K562 (cell line): ENCODE measurements around the gene PTPRG. TPM values are rescaled to one million over a fixed set of nuclear protein-coding genes. Genes with fewer than 3 reads are reported as not detected.

Experiments used
- ATAC-seq: fragments of 200-7000 bp; cut with Tn5 transposase; 3 replicates; pipeline ENCODE4 v1.9.1; 2020; ENCODE audit warnings: moderate library complexity
- BruUV-seq: library from RNA; stranded (reverse); fragments of 400-500 nt; replicated peaks from 2 replicates; lab custom pipeline; 2021; lab: Mats Ljungman, UMichigan
- CTCF ChIA-PET: fragments of 300-600 bp; formaldehyde crosslinking; extraction: SDS; loops from one replicate; lab custom pipeline; 2021; ENCODE audit warnings: low intra/inter-chr PET ratio; lab: Yijun Ruan, JAX
- POLR2A ChIA-PET: fragments of 300-600, 350-650 bp; sonication (Branson Sonifier 250); formaldehyde crosslinking; extraction: SDS; loops from one replicate; lab custom pipeline; 2021; ENCODE audit warnings: antibody characterized with exemption, inconsistent platforms; lab: Yijun Ruan, JAX
- DNase-seq, 4 experiments: peaks; one replicate each; pipeline versions ENCODE4 v3.0.0 to v3.0.0-alpha.2; 2011 to 2018; ENCODE audit warnings: low spot score in 3 of 4, mixed read lengths in 3 of 4; ENCODE audit errors: extremely low read depth in 1 of 4
- FAIRE-seq: peaks from 2 replicates; lab custom pipeline; 2011; peaks lifted over from hg19 to GRCh38; lab: Jason Lieb, UNC
- H2AFZ ChIP-seq: 2 replicates; pipeline ENCODE4 v1.6.0; 2011; ENCODE audit warnings: low read depth, low read length, control low read depth, inconsistent platforms
- H3K27ac ChIP-seq: fragments of 200-600 bp; 3 replicates; pipeline ENCODE4 v1.8.0; 2011; ENCODE audit warnings: low read depth, mild to moderate bottlenecking, control low read depth, inconsistent platforms, low read length, moderate library complexity, mixed read lengths; ENCODE audit errors: extremely low read depth
- H3K27me3 ChIP-seq, 2 experiments: fragments of 300-600 bp in 1 of 2; 2 replicates in 1 of 2; 3 replicates in 1 of 2; pipeline versions ENCODE4 v1.6.0 to v1.8.0; 2011; ENCODE audit warnings: inconsistent platforms in 2 of 2, low read length in 2 of 2, mild to moderate bottlenecking in 1 of 2, mixed read lengths in 1 of 2, moderate library complexity in 1 of 2; ENCODE audit not compliant: control insufficient read depth in 2 of 2, insufficient read depth in 2 of 2
- H3K36me3 ChIP-seq: fragments of 300-600 bp; 3 replicates; pipeline ENCODE4 v1.8.0; 2011; ENCODE audit warnings: mild to moderate bottlenecking, low read length, inconsistent platforms; ENCODE audit not compliant: control insufficient read depth, insufficient read depth
- H3K4me1 ChIP-seq, 2 experiments: fragments of 200-600 bp in 1 of 2; replicated peaks in 1 of 2; 2 replicates in 1 of 2; 3 replicates in 1 of 2; pipeline versions ENCODE4 v1.5.1 to v1.8.0; 2011; ENCODE audit warnings: inconsistent platforms in 2 of 2, low read length in 2 of 2, mild to moderate bottlenecking in 1 of 2, mixed read lengths in 1 of 2, moderate library complexity in 1 of 2; ENCODE audit not compliant: control insufficient read depth in 2 of 2, insufficient read depth in 2 of 2
- H3K4me2 ChIP-seq: 2 replicates; pipeline ENCODE4 v1.6.1; 2011; ENCODE audit warnings: low read length, control low read depth, inconsistent platforms, mixed read lengths; ENCODE audit not compliant: insufficient read depth
- H3K4me3 ChIP-seq: fragments of 200-600 bp; sonication (generic), shearing (Covaris generic); 2 replicates; pipeline ENCODE4 v1.5.1; 2016; ENCODE audit warnings: control low read depth, inconsistent platforms
- H3K79me2 ChIP-seq: fragments of 200-600 bp; 3 replicates; pipeline ENCODE4 v1.8.0; 2011; ENCODE audit warnings: low read length, inconsistent platforms; ENCODE audit not compliant: control insufficient read depth, insufficient read depth
- H3K9ac ChIP-seq, 2 experiments: 2 replicates each; pipeline versions ENCODE4 v1.6.0 to v1.6.1; 2011; ENCODE audit warnings: low read depth in 2 of 2, low read length in 2 of 2, control low read depth in 1 of 2, inconsistent platforms in 1 of 2, mild to moderate bottlenecking in 1 of 2, mixed read lengths in 1 of 2; ENCODE audit not compliant: insufficient read depth in 1 of 2
- H3K9me1 ChIP-seq: one replicate; pipeline ENCODE4 v1.6.0; 2011; ENCODE audit warnings: inconsistent platforms, mild to moderate bottlenecking, low read length, moderate library complexity; ENCODE audit not compliant: control insufficient read depth, insufficient read depth
- H3K9me3 ChIP-seq: replicated peaks from 2 replicates; pipeline ENCODE4 v1.5.1; 2011; ENCODE audit warnings: low read depth, low read length, inconsistent platforms; ENCODE audit not compliant: control insufficient read depth, insufficient read depth
- H4K20me1 ChIP-seq: replicated peaks from 2 replicates; pipeline ENCODE4 v1.6.1; 2011; ENCODE audit warnings: low read length, inconsistent platforms, mixed read lengths; ENCODE audit not compliant: control insufficient read depth, insufficient read depth
- ATF1 ChIP-seq, 2 experiments: fragments of 450-650 bp in 1 of 2; IDR thresholded peaks; 2 replicates each; pipeline ENCODE4 v1.6.1; 2016; ENCODE audit warnings: missing compliant biosample characterization in 1 of 2, missing genetic modification characterization in 1 of 2
- BDP1 ChIP-seq: IDR thresholded peaks from 3 replicates; pipeline ENCODE4 v1.6.1; 2011; ENCODE audit not compliant: insufficient read length, insufficient read depth
- CGGBP1 ChIP-seq: fragments of 250-450 bp; sonication (Bioruptor Pico); IDR thresholded peaks from 2 replicates; pipeline ENCODE4 v1.9.0; 2021; ENCODE audit warnings: mild to moderate bottlenecking
- DMBX1 ChIP-seq: fragments of 250-450 bp; sonication (Bioruptor Pico); IDR thresholded peaks from 2 replicates; pipeline ENCODE4 v1.8.0; 2022; ENCODE audit warnings: inconsistent platforms, mild to moderate bottlenecking, moderate library complexity, borderline replicate concordance
- ELF1 ChIP-seq: fragments of 200-800 bp; sonication (Bioruptor generic); IDR thresholded peaks from 2 replicates; pipeline ENCODE4 v1.6.1; 2016; ENCODE audit warnings: missing genetic modification characterization, missing compliant biosample characterization
- ETV1 ChIP-seq: fragments of 450-650 bp; conservative IDR thresholded peaks from 2 replicates; pipeline ENCODE4 v1.6.1; 2016; ENCODE audit warnings: missing genetic modification characterization, control low read depth, low read depth, missing compliant biosample characterization
- MBD2 ChIP-seq: sonication (generic); IDR thresholded peaks from 2 replicates; pipeline ENCODE4 v1.6.1; 2016; ENCODE audit warnings: low read depth, borderline replicate concordance
- MLX ChIP-seq, 2 experiments: fragments of 450-650 bp in 1 of 2; sonication (generic) in 1 of 2; formaldehyde crosslinking; conservative IDR thresholded peaks; 2 replicates each; pipeline versions ENCODE4 v1.4.0 to v1.8.1; 2020 to 2022; ENCODE audit warnings: mild to moderate bottlenecking in 1 of 2, missing genetic modification reagents in 1 of 2
- NFATC3 ChIP-seq: fragments of 450-650 bp; IDR thresholded peaks from 2 replicates; pipeline ENCODE4 v1.6.1; 2017; ENCODE audit warnings: mild to moderate bottlenecking
- POLR2H ChIP-seq: IDR thresholded peaks from 2 replicates; pipeline ENCODE4 v1.6.1; 2016; ENCODE audit warnings: missing genetic modification characterization, low read depth, mild to moderate bottlenecking, control low read depth, missing compliant biosample characterization, moderate library complexity
- RNF2 ChIP-seq: sonication (generic); IDR thresholded peaks from 2 replicates; pipeline ENCODE4 v1.6.1; 2016
- TBL1XR1 ChIP-seq, 2 experiments: IDR thresholded peaks; 2 replicates each; pipeline ENCODE4 v1.6.1; 2012; ENCODE audit warnings: improper control_type of control experiment in 2 of 2, low read length in 2 of 2, mild to moderate bottlenecking in 1 of 2
- ZNF224 ChIP-seq: sonication (generic); formaldehyde crosslinking; IDR thresholded peaks from 2 replicates; pipeline ENCODE4 v1.8.0; 2022; ENCODE audit warnings: mild to moderate bottlenecking, missing genetic modification reagents
- WGBS: fragments of 100-300 bp; shearing (Covaris generic); methylation state at CpG from one replicate; pipeline ENCODE4 v1.1.6; 2016; ENCODE audit warnings: low coverage, mixed read lengths; ENCODE audit not compliant: insufficient coverage; ENCODE audit errors: missing lambda C conversion rate; 5-methylcytosine and 5-hydroxymethylcytosine counted together
- in situ Hi-C: fragments of 300-500 bp; cut with MboI; formaldehyde crosslinking; loops from 4 replicates; pipeline ENCODE4 v1.15.0; 2018; ENCODE audit warnings: inconsistent platforms, mixed read lengths
- intact Hi-C: fragments of 100-400 bp; cut with micrococcal nuclease; formaldehyde crosslinking; loops from 2 replicates; pipeline ENCODE4 v1.14.2; 2022
- polyA plus RNA-seq, 8 experiments: library from polyadenylated mRNA; depleted of rRNA in 4 of 8; stranded (reverse) in 5 of 8; unstranded in 3 of 8; fragments of >200 nt; fragmentation: Nextera tagmentation in 2 of 8; fragmentation: Illumina TruSeq in 1 of 8; extraction: Ambion mirVana in 2 of 8; extraction: Trizol in 1 of 8; gene quantifications; 2 replicates each; pipeline versions ENCODE4 v1.2.1 to v1.2.3, GENCODE V29; 2011 to 2014; ENCODE audit warnings: inconsistent platforms in 1 of 8, missing spikeins in 1 of 8
- total RNA-seq, 7 experiments: library from RNA; depleted of rRNA in 6 of 7; stranded (reverse); fragments of >200 nt in 6 of 7; fragmentation: Illumina TruSeq in 2 of 7; extraction: Trizol in 2 of 7; gene quantifications; 2 replicates each; pipeline versions ENCODE4 v1.2.1 to v1.2.3, GENCODE V29; 2011 to 2021; ENCODE audit warnings: low replicate concordance in 1 of 7
- TF ChIP-seq, protein P1 (sequence below): fragments of 250-450 bp; sonication (Bioruptor Pico); IDR thresholded peaks from 2 replicates; pipeline ENCODE4 v1.5.0; 2022; ENCODE audit warnings: mild to moderate bottlenecking

The PTPRG gene
- total and polyA plus RNA-seq, 9 of the 15 experiments (the other 6 are each of a cell fraction or from before 2014, with no cell fraction given), result 0.16 TPM; not detected in 8

DNA sequence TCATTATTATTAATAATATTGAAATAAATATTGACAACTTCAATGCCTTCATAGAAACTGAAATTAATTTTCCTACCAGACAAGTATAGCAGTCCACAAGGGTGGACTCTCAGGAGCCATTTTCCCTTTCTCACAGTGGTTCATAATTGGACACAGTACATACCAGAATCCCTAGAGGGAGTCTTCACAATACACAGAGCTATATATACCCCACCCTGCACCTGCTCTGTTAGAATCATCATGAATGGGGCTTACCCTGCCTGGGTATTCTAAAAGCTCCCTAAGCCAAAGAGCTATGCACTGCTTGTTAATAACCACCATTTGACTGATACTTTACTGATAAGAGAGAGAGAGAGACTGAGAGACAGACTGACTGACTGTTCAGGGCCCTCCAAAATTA is 677.1 kb downstream of the PTPRG start:
- POLR2A ChIA-PET, result no interaction called here
- ATAC-seq (no peak), DNase-seq (no peak)
- Histone ChIP-seq H3K36me3 (no peaks in the 10 kb centered on the region), H3K79me2 (no peaks in the 10 kb centered on the region), H3K4me2 (no peak overlapping the region), H3K27me3 (no peaks in the 10 kb centered on the region), H4K20me1 (no peaks in the 10 kb centered on the region)
- no TSS peak for BruUV-seq
- TF ChIP-seq BDP1, result no peak
- TF ChIP-seq RNF2, result no peak
- no peak for TF ChIP-seq ELF1 (tag)
- no peak for TF ChIP-seq ZNF224 (CRISPR knock-in tag)
- TF ChIP-seq, all 486 proteins: peak for 0
- Histone ChIP-seq H3K27ac (no peak overlapping the region), H3K4me3 (no peak overlapping the region), H2AFZ (no peak overlapping the region), H3K9ac (no peak overlapping the region), H3K9me1 (no peaks in the 10 kb centered on the region), H3K9me3 (no peaks in the 10 kb centered on the region), H3K4me1 (no peaks in the 10 kb centered on the region)
- intact Hi-C loops, result no loop called here
- in situ Hi-C loops, result no loop called here
- FAIRE-seq, result no peak
- CTCF ChIA-PET, result no interaction called here

- ChIA-PET POLR2A (no interaction called here), CTCF (no interaction called here)
- WGBS, result 3% methylated on average over 4 of the region's 4 CpGs
- TF ChIP-seq POLR2H (tag) (no peak), DMBX1 (no peak), MBD2 (no peak), ATF1 (CRISPR knock-in tag; IDR thresholded peaks at IDR 0.05) (no peak), ATF1 (tag; IDR thresholded peaks at IDR 0.05) (no peak), NFATC3 (no peak), MLX (CRISPR knock-in tag; conservative IDR thresholded peaks at IDR 0.05) (no peak), CGGBP1 (CRISPR knock-in tag) (no peak), ETV1 (tag) (no peak), TBL1XR1 (IDR thresholded peaks at IDR 0.05; ENCODE audit: low read length in 2 of 2) (no peak)
- TF ChIP-seq, protein P1, sequence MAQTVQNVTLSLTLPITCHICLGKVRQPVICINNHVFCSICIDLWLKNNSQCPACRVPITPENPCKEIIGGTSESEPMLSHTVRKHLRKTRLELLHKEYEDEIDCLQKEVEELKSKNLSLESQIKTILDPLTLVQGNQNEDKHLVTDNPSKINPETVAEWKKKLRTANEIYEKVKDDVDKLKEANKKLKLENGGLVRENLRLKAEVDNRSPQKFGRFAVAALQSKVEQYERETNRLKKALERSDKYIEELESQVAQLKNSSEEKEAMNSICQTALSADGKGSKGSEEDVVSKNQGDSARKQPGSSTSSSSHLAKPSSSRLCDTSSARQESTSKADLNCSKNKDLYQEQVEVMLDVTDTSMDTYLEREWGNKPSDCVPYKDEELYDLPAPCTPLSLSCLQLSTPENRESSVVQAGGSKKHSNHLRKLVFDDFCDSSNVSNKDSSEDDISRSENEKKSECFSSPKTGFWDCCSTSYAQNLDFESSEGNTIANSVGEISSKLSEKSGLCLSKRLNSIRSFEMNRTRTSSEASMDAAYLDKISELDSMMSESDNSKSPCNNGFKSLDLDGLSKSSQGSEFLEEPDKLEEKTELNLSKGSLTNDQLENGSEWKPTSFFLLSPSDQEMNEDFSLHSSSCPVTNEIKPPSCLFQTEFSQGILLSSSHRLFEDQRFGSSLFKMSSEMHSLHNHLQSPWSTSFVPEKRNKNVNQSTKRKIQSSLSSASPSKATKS, result no peak
Measured at GRCh38 chr3:62241279-62241678, 679.9 kb downstream of the PTPRG start.

More at GRCh38 chr3:62241279-62241678, 679.9 kb downstream of the PTPRG start:
- no peaks in the 10 kb centered on the region for H3K27me3 ChIP-seq
- DNase-seq (no peak), FAIRE-seq (no peak), ATAC-seq (no peak)
- H3K4me3 ChIP-seq, result no peak overlapping the region
- no peak overlapping the region for H3K9ac ChIP-seq
- H3K27ac ChIP-seq, result no peak overlapping the region
- in situ Hi-C loops, result no loop called here
- no peaks in the 10 kb centered on the region for H3K4me1 ChIP-seq
- no peaks in the 10 kb centered on the region for H3K9me1 ChIP-seq
- H3K9me3 ChIP-seq, result no peaks in the 10 kb centered on the region
- BruUV-seq, result no TSS peak
- H2AFZ ChIP-seq, result no peak overlapping the region
- no peaks in the 10 kb centered on the region for H3K79me2 ChIP-seq
- H4K20me1 ChIP-seq, result no peaks in the 10 kb centered on the region
- intact Hi-C loops, result no loop called here
- H3K4me2 ChIP-seq, result no peak overlapping the region
- H3K36me3 ChIP-seq, result no peaks in the 10 kb centered on the region
